ENCODE data around the gene HSPB8. TPM values are rescaled to one million over a fixed set of nuclear protein-coding genes. Genes with fewer than 3 reads are reported as not detected.

The HSPB8 gene
- polyA plus RNA-seq, 1 donor from 2014 or later, result not detected

GRCh38 chr12:119195256-119195655, 16.5 kb downstream of the HSPB8 start:
- Histone ChIP-seq H3K4me3 (ENCODE audit: low read length) (no peak overlapping the region), H3K9me2 (ENCODE audit: insufficient read depth, low read length) (no peaks in the 10 kb centered on the region), H2AFZ (ENCODE audit: low read depth, low read length) (no peak overlapping the region), H4K20me1 (ENCODE audit: insufficient read depth) (no peaks in the 10 kb centered on the region), H3K9ac (ENCODE audit: low read length) (no peak overlapping the region), H3K27me3 (ENCODE audit: insufficient read depth, low read depth, low read length) (no peaks in the 10 kb centered on the region), H3K36me3 (ENCODE audit: insufficient read depth, low read length) (no peaks in the 10 kb centered on the region), H3F3A (ENCODE audit: insufficient read depth, low read length, poor library complexity, severe bottlenecking) (no peaks in the 10 kb centered on the region), H3K79me2 (replicated peaks; ENCODE audit: insufficient read depth, low read length) (no peaks in the 10 kb centered on the region), H3K27ac (ENCODE audit: low read length) (no peak overlapping the region), H3K9me3 (ENCODE audit: low read length) (no peaks in the 10 kb centered on the region), H3K4me2 (ENCODE audit: low read length) (no peak overlapping the region)
- TF ChIP-seq CTCF (IDR thresholded peaks at IDR 0.05; ENCODE audit: poor library complexity, severe bottlenecking), result no peak
- TF ChIP-seq EP300 (conservative IDR thresholded peaks at IDR 0.05; ENCODE audit: poor library complexity, severe bottlenecking), result no peak
- no peak for TF ChIP-seq EZH2 (IDR thresholded peaks at IDR 0.05; ENCODE audit: borderline replicate concordance, insufficient read depth, low read length, poor library complexity, severe bottlenecking)
- TF ChIP-seq MXI1 (conservative IDR thresholded peaks at IDR 0.05; ENCODE audit: poor library complexity, severe bottlenecking), result no peak
- TF ChIP-seq REST (IDR thresholded peaks at IDR 0.05; ENCODE audit: borderline replicate concordance), result no peak
- TF ChIP-seq RAD21 (conservative IDR thresholded peaks at IDR 0.05), result no peak
- no peak for TF ChIP-seq POLR2AphosphoS5 (IDR thresholded peaks at IDR 0.05)
- no peak for TF ChIP-seq TAF1 (IDR thresholded peaks at IDR 0.05; ENCODE audit: low read depth)
- no peak for TF ChIP-seq SMC3 (conservative IDR thresholded peaks at IDR 0.05; ENCODE audit: poor library complexity)

DNA sequence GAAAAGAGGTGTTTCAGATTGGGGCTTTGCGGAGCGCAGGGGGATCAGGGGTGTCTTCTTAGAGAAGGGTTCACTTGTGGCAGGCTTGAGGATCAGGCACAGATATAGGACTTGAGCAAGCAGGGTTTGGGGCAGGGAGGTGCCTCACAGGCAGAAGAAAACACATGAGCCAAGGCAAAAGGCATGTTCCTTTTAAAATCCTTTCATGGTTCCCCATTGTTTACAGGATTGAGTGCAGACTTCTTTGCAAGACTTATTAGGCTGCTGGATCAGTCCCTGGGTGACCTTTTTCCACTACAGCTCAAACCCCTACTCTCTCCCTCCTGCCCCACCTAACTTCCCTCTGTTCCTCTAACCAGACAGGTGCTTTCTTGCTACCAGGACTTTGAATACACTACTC, 19.7 kb downstream of the HSPB8 start:
- no peaks in the 10 kb centered on the region for H3K9me2 ChIP-seq (ENCODE audit: insufficient read depth, low read length)
- H4K20me1 ChIP-seq (ENCODE audit: insufficient read depth), result no peaks in the 10 kb centered on the region
- no peaks in the 10 kb centered on the region for H3K36me3 ChIP-seq (ENCODE audit: insufficient read depth, low read length)
- no peak overlapping the region for H3K4me3 ChIP-seq (ENCODE audit: low read length)
- H3K79me2 ChIP-seq (replicated peaks; ENCODE audit: insufficient read depth, low read length), result no peaks in the 10 kb centered on the region
- H3K4me2 ChIP-seq (ENCODE audit: low read length), result no peak overlapping the region
- TF ChIP-seq POLR2AphosphoS5 (IDR thresholded peaks at IDR 0.05) (no peak), CTCF (IDR thresholded peaks at IDR 0.05; ENCODE audit: poor library complexity, severe bottlenecking) (no peak), SMC3 (conservative IDR thresholded peaks at IDR 0.05; ENCODE audit: poor library complexity) (no peak), EZH2 (IDR thresholded peaks at IDR 0.05; ENCODE audit: borderline replicate concordance, insufficient read depth, low read length, poor library complexity, severe bottlenecking) (no peak), REST (IDR thresholded peaks at IDR 0.05; ENCODE audit: borderline replicate concordance) (no peak), EP300 (conservative IDR thresholded peaks at IDR 0.05; ENCODE audit: poor library complexity, severe bottlenecking) (no peak), TAF1 (IDR thresholded peaks at IDR 0.05; ENCODE audit: low read depth) (no peak), MXI1 (conservative IDR thresholded peaks at IDR 0.05; ENCODE audit: poor library complexity, severe bottlenecking) (no peak), RAD21 (conservative IDR thresholded peaks at IDR 0.05) (no peak)
- H3K9me3 ChIP-seq (ENCODE audit: low read length), result no peaks in the 10 kb centered on the region
- no peak overlapping the region for H3K9ac ChIP-seq (ENCODE audit: low read length)
- H3F3A ChIP-seq (ENCODE audit: insufficient read depth, low read length, poor library complexity, severe bottlenecking), result no peaks in the 10 kb centered on the region
- H3K27me3 ChIP-seq (ENCODE audit: insufficient read depth, low read depth, low read length), result no peaks in the 10 kb centered on the region
- H2AFZ ChIP-seq (ENCODE audit: low read depth, low read length), result no peak overlapping the region
- no peak overlapping the region for H3K27ac ChIP-seq (ENCODE audit: low read length)
